GM19239 (cell line): ENCODE measurements around the gene USP17L25.
"Not testable (repeated sequence)": the region's sequence is repeated elsewhere in the genome, so short reads cannot be mapped to it uniquely, and the experiment has no call there.

ENCODE experiments used
- DNase-seq: peaks from one replicate; pipeline ENCODE4 v3.0.0; 2011; ENCODE audit warnings: low spot score; ENCODE audit not compliant: insufficient read length
- FAIRE-seq: peaks from 2 replicates; lab custom pipeline; 2011; peaks lifted over from hg19 to GRCh38; lab: Jason Lieb, UNC

Gene USP17L25

GRCh38 chr4:9329611-9330010 is at the start of gene USP17L25:
Gene USP17L25, plus strand, starts transcription at chr4:9329911. Its CDS starts 0 bp downstream, at chr4:9329911.
- not testable (repeated sequence) for FAIRE-seq, DNase-seq

DNA sequence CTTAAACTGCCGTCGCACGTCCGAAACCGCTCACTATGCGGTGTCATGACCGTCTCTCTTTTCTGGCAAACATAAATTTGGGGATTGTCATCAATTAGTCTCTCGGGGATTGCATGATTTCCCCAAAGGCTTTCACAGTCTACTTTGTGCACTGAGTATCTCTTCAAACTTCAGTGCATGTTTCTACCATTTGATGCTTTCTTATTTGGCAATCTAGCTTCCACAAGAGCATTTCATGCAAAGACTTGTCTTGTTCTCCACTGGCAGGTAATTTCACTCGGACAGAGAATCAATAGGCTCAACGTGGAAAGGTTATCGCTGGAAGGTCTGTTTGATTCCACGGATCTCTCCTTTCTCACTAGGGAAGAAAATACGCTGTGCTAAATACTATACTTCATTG is 5.5 kb upstream of the USP17L25 start:
- DNase-seq, FAIRE-seq: not testable (repeated sequence)

GRCh38 chr4:9324865-9325264 is 4.8 kb upstream of the USP17L25 start, which contains the start of gene USP17L24:
Gene USP17L24, plus strand, starts transcription at chr4:9325165. Its CDS starts 0 bp downstream, at chr4:9325165.
- DNase-seq, FAIRE-seq: not testable (repeated sequence)

DNA sequence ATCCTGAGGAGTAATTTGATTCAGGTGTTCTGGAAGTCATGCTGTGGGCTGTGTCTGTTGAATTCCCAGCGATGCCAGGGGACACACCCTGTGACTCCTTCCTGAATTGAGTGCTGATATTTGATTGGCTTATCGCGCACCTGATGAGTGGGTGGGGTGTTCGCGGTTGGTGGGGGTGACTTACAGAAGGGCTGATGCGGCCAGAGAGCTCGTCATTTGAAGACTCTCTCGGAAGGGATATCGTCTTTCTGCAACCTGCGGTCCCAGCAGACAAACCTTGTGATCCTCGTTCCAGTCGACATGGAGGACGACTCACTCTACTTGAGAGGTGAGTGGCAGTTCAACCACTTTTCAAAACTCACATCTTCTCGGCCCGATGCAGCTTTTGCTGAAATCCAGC is 4.6 kb downstream of the USP17L25 start, which contains the start of gene USP17L26:
Gene USP17L26, plus strand, starts transcription at position 301 of the 400 bp plus-strand sequence. Its CDS starts 0 bp downstream, at position 301.
- not testable (repeated sequence) for FAIRE-seq, DNase-seq

GRCh38 chr4:9339103-9339502 is 9.4 kb downstream of the USP17L25 start, which contains the start of gene USP17L5:
Gene USP17L5, plus strand, starts transcription at chr4:9339403. Its CDS starts 0 bp downstream, at chr4:9339403.
- not testable (repeated sequence) for DNase-seq, FAIRE-seq

DNA sequence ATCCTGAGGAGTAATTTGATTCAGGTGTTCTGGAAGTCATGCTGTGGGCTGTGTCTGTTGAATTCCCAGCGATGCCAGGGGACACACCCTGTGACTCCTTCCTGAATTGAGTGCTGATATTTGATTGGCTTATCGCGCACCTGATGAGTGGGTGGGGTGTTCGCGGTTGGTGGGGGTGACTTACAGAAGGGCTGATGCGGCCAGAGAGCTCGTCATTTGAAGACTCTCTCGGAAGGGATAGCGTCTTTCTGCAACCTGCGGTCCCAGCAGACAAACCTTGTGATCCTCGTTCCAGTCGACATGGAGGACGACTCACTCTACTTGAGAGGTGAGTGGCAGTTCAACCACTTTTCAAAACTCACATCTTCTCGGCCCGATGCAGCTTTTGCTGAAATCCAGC is 14.1 kb downstream of the USP17L25 start, which contains the start of gene USP17L27:
Gene USP17L27, plus strand, starts transcription at position 301 of the 400 bp plus-strand sequence. Its CDS starts 0 bp downstream, at position 301.
- not testable (repeated sequence) for FAIRE-seq, DNase-seq

- DNase-seq, FAIRE-seq: not testable (repeated sequence)
These were observed 18.9 kb downstream of the USP17L25 start, which contains the start of gene USP17L28 for GRCh38 chr4:9348593-9348992. Gene USP17L28, plus strand, starts transcription at chr4:9348893. Its CDS starts 0 bp downstream, at chr4:9348893.

DNA sequence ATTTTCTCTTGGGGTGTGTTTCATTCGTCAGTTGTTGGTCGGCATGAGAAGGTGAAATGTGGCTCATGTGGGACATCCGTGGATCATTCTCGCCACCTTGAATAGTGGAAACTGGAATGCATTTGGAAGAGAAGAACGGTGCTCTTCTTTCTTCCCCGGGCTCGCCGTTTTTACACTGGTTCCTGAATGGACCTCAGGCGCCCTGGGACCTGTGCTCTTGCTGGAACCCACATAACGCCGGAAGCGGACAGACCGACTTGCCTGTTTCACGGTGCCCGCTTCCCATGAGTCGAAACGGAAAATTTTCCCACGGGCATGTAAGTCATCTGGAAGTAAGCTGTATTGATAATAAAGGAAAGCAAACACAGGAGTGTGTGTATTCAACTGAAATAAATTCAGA is 21.2 kb downstream of the USP17L25 start:
- not testable (repeated sequence) for DNase-seq, FAIRE-seq

DNA sequence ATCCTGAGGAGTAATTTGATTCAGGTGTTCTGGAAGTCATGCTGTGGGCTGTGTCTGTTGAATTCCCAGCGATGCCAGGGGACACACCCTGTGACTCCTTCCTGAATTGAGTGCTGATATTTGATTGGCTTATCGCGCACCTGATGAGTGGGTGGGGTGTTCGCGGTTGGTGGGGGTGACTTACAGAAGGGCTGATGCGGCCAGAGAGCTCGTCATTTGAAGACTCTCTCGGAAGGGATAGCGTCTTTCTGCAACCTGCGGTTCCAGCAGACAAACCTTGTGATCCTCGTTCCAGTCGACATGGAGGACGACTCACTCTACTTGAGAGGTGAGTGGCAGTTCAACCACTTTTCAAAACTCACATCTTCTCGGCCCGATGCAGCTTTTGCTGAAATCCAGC is 23.6 kb downstream of the USP17L25 start, which contains the start of gene USP17L29:
Gene USP17L29, plus strand, starts transcription at position 301 of the 400 bp plus-strand sequence. Its CDS starts 0 bp downstream, at position 301.
- DNase-seq, FAIRE-seq: not testable (repeated sequence)

DNA sequence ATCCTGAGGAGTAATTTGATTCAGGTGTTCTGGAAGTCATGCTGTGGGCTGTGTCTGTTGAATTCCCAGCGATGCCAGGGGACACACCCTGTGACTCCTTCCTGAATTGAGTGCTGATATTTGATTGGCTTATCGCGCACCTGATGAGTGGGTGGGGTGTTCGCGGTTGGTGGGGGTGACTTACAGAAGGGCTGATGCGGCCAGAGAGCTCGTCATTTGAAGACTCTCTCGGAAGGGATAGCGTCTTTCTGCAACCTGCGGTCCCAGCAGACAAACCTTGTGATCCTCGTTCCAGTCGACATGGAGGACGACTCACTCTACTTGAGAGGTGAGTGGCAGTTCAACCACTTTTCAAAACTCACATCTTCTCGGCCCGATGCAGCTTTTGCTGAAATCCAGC is 33.1 kb downstream of the USP17L25 start, which contains the start of gene USP17L30:
Gene USP17L30, plus strand, starts transcription at position 301 of the 400 bp plus-strand sequence. Its CDS starts 0 bp downstream, at position 301.
- DNase-seq, FAIRE-seq: not testable (repeated sequence)

GRCh38 chr4:9379881-9380280 is 50.2 kb downstream of the USP17L25 start:
- DNase-seq, FAIRE-seq: not testable (repeated sequence)
